Psoas muscle (tissue), 8 donors: ENCODE results near the gene GGTLC2. TPM values are rescaled to one million over a fixed set of nuclear protein-coding genes. Genes with fewer than 3 reads are reported as not detected.

Experiments
- ATAC-seq, 4 donors: fragments of 200-7000 bp; cut with Tn5 transposase; one replicate each; pipeline ENCODE4 v1.9.1; 2020; ENCODE audit warnings: moderate library complexity in 3 of 4, mild to moderate bottlenecking in 2 of 4
- DNase-seq, 2 donors: peaks; one replicate each; pipeline ENCODE4 v3.0.0-alpha.2; 2020
- H3K27ac ChIP-seq: fragments of 200-600 bp; one replicate; pipeline ENCODE4 v1.8.0; 2022
- H3K27me3 ChIP-seq, 3 donors: fragments of 200-600 bp in 1 of 3; one replicate each; pipeline versions ENCODE4 v1.6.1 to v1.8.0; 2013 to 2022; ENCODE audit warnings: low read length in 2 of 3, mild to moderate bottlenecking in 2 of 3, moderate library complexity in 1 of 3; ENCODE audit not compliant: insufficient read depth in 3 of 3
- H3K36me3 ChIP-seq, 2 donors: fragments of 200-600 bp in 1 of 2; one replicate each; pipeline versions ENCODE4 v1.6.1 to v1.8.0; 2013 to 2022; ENCODE audit warnings: low read depth in 1 of 2, mild to moderate bottlenecking in 1 of 2, moderate library complexity in 1 of 2; ENCODE audit not compliant: insufficient read depth in 1 of 2
- H3K4me1 ChIP-seq: fragments of 200-600 bp; one replicate; pipeline ENCODE4 v1.8.0; 2022
- H3K4me3 ChIP-seq: fragments of 200-600 bp; one replicate; pipeline ENCODE4 v1.8.0; 2022; ENCODE audit warnings: mild to moderate bottlenecking
- H3K9me3 ChIP-seq: fragments of 200-600 bp; one replicate; pipeline ENCODE4 v1.8.0; 2022
- CTCF ChIP-seq: fragments of 200-600 bp; IDR thresholded peaks from one replicate; pipeline ENCODE4 v1.8.0; 2022; ENCODE audit warnings: antibody characterized with exemption
- WGBS, 3 donors: extraction: QIAGEN DNeasy Blood & Tissue Kit; methylation state at CpG; one replicate each; pipeline versions ENCODE4 v1.1.6 to v1.1.7; 2013; 5-methylcytosine and 5-hydroxymethylcytosine counted together
- intact Hi-C, 2 donors: fragments of 100-400 bp; cut with DNase I; formaldehyde crosslinking; loops; one replicate each; pipeline versions ENCODE4 v1.11.0 to v1.14.2; 2022
- polyA plus RNA-seq, 3 donors: library from polyadenylated mRNA; stranded (reverse); fragments of 200-250 nt; gene quantifications; one replicate each; pipeline ENCODE4 v1.2.3, GENCODE V29; 2013
- total RNA-seq, 4 donors: library from RNA; stranded (reverse); fragmentation: NEBNext Ultra II Directional in 2 of 4; extraction: Animal tissue kit (Norgen Biotek cat#: 25700) in 2 of 4; gene quantifications; one replicate each; pipeline versions ENCODE4 v1.2.1 to v1.2.4, GENCODE V29; 2021 to 2023
- donor health status: healthy with polysubstance abuse.
- donor health status: DM: no; HTN: no; CAD: no; lungs with moderate emphysema.
- donor health status: Bipolar disorder and iron deficiency.
- donor health status: healthy.
- donor health status: DM: yes; HTN: yes; CAD: no.
- donor health status: DM: no; HTN: no; CAD: no.
- donor health status: DM: no; HTN: no; CAD: no.
- donor health status: DM: yes; HTN: yes; CAD: no.

Gene GGTLC2
- total and polyA plus RNA-seq, 7 donors, result not detected

- Histone ChIP-seq H3K4me1 (no peaks in the 10 kb centered on the region), H3K27ac (no peak overlapping the region), H3K36me3 (no peaks in the 10 kb centered on the region), H3K27me3 (no peaks in the 10 kb centered on the region), H3K4me3 (no peak overlapping the region), H3K9me3 (no peaks in the 10 kb centered on the region)
- intact Hi-C loops, result no loop called here
- WGBS, 3 donors, result 75 to 82% (median 79%) methylated on average over 14 of the region's 14 CpGs
- DNase-seq (no peak), ATAC-seq (no peak)
- TF ChIP-seq CTCF, result no peak
These were observed 19.7 kb downstream of the GGTLC2 start for GRCh38 chr22:22663861-22664800.

- 52 to 66% (median 60%) methylated on average over 7 of the region's 7 CpGs for WGBS, 3 donors
- Histone ChIP-seq H3K36me3 (no peaks in the 10 kb centered on the region), H3K4me3 (no peak overlapping the region), H3K4me1 (no peaks in the 10 kb centered on the region), H3K27me3 (peaks cover 0 to 11% (median 0%) of the 10 kb centered on the region in 3 donors), H3K9me3 (no peaks in the 10 kb centered on the region), H3K27ac (no peak overlapping the region)
- intact Hi-C loops, result no loop called here
- DNase-seq (no peak), ATAC-seq (no peak)
- peak; percentile 12 for TF ChIP-seq CTCF
These were observed 22.1 kb downstream of the GGTLC2 start for GRCh38 chr22:22666307-22667091.

GRCh38 chr22:22667966-22668880 is 23.8 kb downstream of the GGTLC2 start:
- no peaks in the 10 kb centered on the region for H3K36me3 ChIP-seq
- WGBS, 3 donors, result 71 to 82% (median 81%) methylated on average over 11 of the region's 11 CpGs
- TF ChIP-seq CTCF, result no peak
- H3K9me3 ChIP-seq, result no peaks in the 10 kb centered on the region
- H3K4me3 ChIP-seq, result no peak overlapping the region
- peaks cover 0 to 14% (median 2%) of the 10 kb centered on the region in 3 donors for H3K27me3 ChIP-seq
- intact Hi-C loops, result no loop called here
- DNase-seq (no peak), ATAC-seq (no peak)
- H3K4me1 ChIP-seq, result no peaks in the 10 kb centered on the region
- no peak overlapping the region for H3K27ac ChIP-seq

- intact Hi-C loops, result no loop called here
- no peak for ATAC-seq
These were observed 24.7 kb downstream of the GGTLC2 start for GRCh38 chr22:22669093-22669492.

More at GRCh38 chr22:22669093-22669492, 24.7 kb downstream of the GGTLC2 start:
- WGBS, 3 donors, result 66 to 78% (median 69%) methylated on average over 2 of the region's 2 CpGs
- H3K27ac ChIP-seq, result no peak overlapping the region
- DNase-seq, result no peak
- no peaks in the 10 kb centered on the region for H3K4me1 ChIP-seq
- no peak overlapping the region for H3K4me3 ChIP-seq
- no peaks in the 10 kb centered on the region for H3K36me3 ChIP-seq
- no peaks in the 10 kb centered on the region for H3K9me3 ChIP-seq
- H3K27me3 ChIP-seq, result peaks cover 0 to 14% (median 2%) of the 10 kb centered on the region in 3 donors
- TF ChIP-seq CTCF, result no peak
